ENCODE data around the gene HTRA2.

The HTRA2 gene

GRCh38 chr2:74510272-74510671, 19.5 kb upstream of the HTRA2 start:
- Histone ChIP-seq H3K9me3 (ENCODE audit: severe bottlenecking) (no peaks in the 10 kb centered on the region), H3K4me3 (ENCODE audit: low read depth, low read length) (no peak overlapping the region), H3K27me3 (ENCODE audit: insufficient read depth, low read depth, severe bottlenecking) (no peaks in the 10 kb centered on the region), H3K36me3 (peaks cover 21% of the 10 kb centered on the region), H3K27ac (peak overlapping the region; percentile 100)
- no peak for TF ChIP-seq CTCF (IDR thresholded peaks at IDR 0.05; ENCODE audit: low read depth, low read length)
- DNase-seq: no peak

GRCh38 chr2:74511104-74511989, 18.4 kb upstream of the HTRA2 start:
- H3K36me3 ChIP-seq: peaks cover 19% of the 10 kb centered on the region
- DNase-seq: peak; percentile 68
- peak overlapping the region; percentile 100 for H3K27ac ChIP-seq
- no peaks in the 10 kb centered on the region for H3K27me3 ChIP-seq (ENCODE audit: insufficient read depth, low read depth, severe bottlenecking)
- H3K9me3 ChIP-seq (ENCODE audit: severe bottlenecking): no peaks in the 10 kb centered on the region
- no peak for TF ChIP-seq CTCF (IDR thresholded peaks at IDR 0.05; ENCODE audit: low read depth, low read length)
- H3K4me3 ChIP-seq (ENCODE audit: low read depth, low read length): no peak overlapping the region

GRCh38 chr2:74512744-74513604, 16.8 kb upstream of the HTRA2 start:
- Histone ChIP-seq H3K27ac (peak overlapping the region; percentile 100), H3K36me3 (peaks cover 10% of the 10 kb centered on the region; the same call in 1 of the 2 replicates), H3K27me3 (ENCODE audit: insufficient read depth, low read depth, severe bottlenecking) (no peaks in the 10 kb centered on the region), H3K9me3 (ENCODE audit: severe bottlenecking) (no peaks in the 10 kb centered on the region), H3K4me3 (ENCODE audit: low read depth, low read length) (peak overlapping the region; percentile 49)
- DNase-seq: peak; percentile 94
- TF ChIP-seq CTCF (IDR thresholded peaks at IDR 0.05; ENCODE audit: low read depth, low read length): no peak

GRCh38 chr2:74513605-74514367, 15.9 kb upstream of the HTRA2 start:
- no peak for TF ChIP-seq CTCF (IDR thresholded peaks at IDR 0.05; ENCODE audit: low read depth, low read length)

More at GRCh38 chr2:74513605-74514367, 15.9 kb upstream of the HTRA2 start:
- H3K27me3 ChIP-seq (ENCODE audit: insufficient read depth, low read depth, severe bottlenecking): no peaks in the 10 kb centered on the region
- DNase-seq: no peak
- peak overlapping the region; percentile 100 for H3K27ac ChIP-seq
- H3K9me3 ChIP-seq (ENCODE audit: severe bottlenecking): no peaks in the 10 kb centered on the region
- H3K36me3 ChIP-seq: peaks cover 10% of the 10 kb centered on the region; the same call in 1 of the 2 replicates
- H3K4me3 ChIP-seq (ENCODE audit: low read depth, low read length): peak overlapping the region; percentile 49
